Mesodermal cell (in vitro differentiated cells): Measurements from ENCODE around the gene METTL22.

Experiments used
- H3K27ac ChIP-seq: 2 replicates; pipeline ENCODE4 v1.7.0; 2013; ENCODE audit warnings: mild to moderate bottlenecking, low read depth, low read length, moderate library complexity; ENCODE audit not compliant: severe bottlenecking
- H3K36me3 ChIP-seq: 2 replicates; pipeline ENCODE4 v1.7.1; 2013; ENCODE audit warnings: mild to moderate bottlenecking, low read length, moderate library complexity; ENCODE audit not compliant: control insufficient read depth, insufficient read depth
- H3K4me1 ChIP-seq: one replicate; pipeline ENCODE4 v1.7.1; 2013; ENCODE audit warnings: mild to moderate bottlenecking, low read length; ENCODE audit not compliant: insufficient read depth, control insufficient read depth, poor library complexity, severe bottlenecking
- H3K4me3 ChIP-seq: 2 replicates; pipeline ENCODE4 v1.7.0; 2013; ENCODE audit warnings: low read length, control low read depth, mild to moderate bottlenecking; ENCODE audit not compliant: insufficient read depth, poor library complexity, severe bottlenecking; ENCODE audit errors: extremely low read depth
- H3K9me3 ChIP-seq: 2 replicates; pipeline ENCODE4 v1.7.1; 2013; ENCODE audit warnings: mild to moderate bottlenecking, low read length, moderate library complexity; ENCODE audit not compliant: control insufficient read depth
- WGBS, 2 experiments: methylation state at CpG; one replicate each; pipeline ENCODE4 v1.1.5; 2013; ENCODE audit warnings: missing lambda C conversion rate in 2 of 2; ENCODE audit not compliant: insufficient coverage in 2 of 2; 5-methylcytosine and 5-hydroxymethylcytosine counted together

METTL22 gene

GRCh38 chr16:8631818-8632465, 10.4 kb downstream of the METTL22 start:
- H3K4me3 ChIP-seq = no peak overlapping the region
- 71 to 74% methylated on average over 15 of the region's 15 CpGs for WGBS, 2 experiments
- peaks cover 77% of the 10 kb centered on the region for H3K36me3 ChIP-seq
- H3K27ac ChIP-seq = no peak overlapping the region
- H3K9me3 ChIP-seq = no peaks in the 10 kb centered on the region
- H3K4me1 ChIP-seq = no peaks in the 10 kb centered on the region

GRCh38 chr16:8632675-8633182, 11.2 kb downstream of the METTL22 start:
- WGBS, 2 experiments = 83 to 90% methylated on average over 3 to 5 of the region's 5 CpGs
- Histone ChIP-seq H3K4me1 (no peaks in the 10 kb centered on the region), H3K27ac (no peak overlapping the region), H3K36me3 (peaks cover 79% of the 10 kb centered on the region), H3K4me3 (no peak overlapping the region), H3K9me3 (no peaks in the 10 kb centered on the region)

GRCh38 chr16:8634991-8635736, 13.7 kb downstream of the METTL22 start:
- H3K27ac ChIP-seq = no peak overlapping the region
- H3K4me3 ChIP-seq = no peak overlapping the region
- peaks cover 80% of the 10 kb centered on the region for H3K36me3 ChIP-seq
- no peaks in the 10 kb centered on the region for H3K4me1 ChIP-seq
- H3K9me3 ChIP-seq = no peaks in the 10 kb centered on the region
- WGBS, 2 experiments = 77 to 81% methylated on average over 15 to 16 of the region's 18 CpGs

GRCh38 chr16:8639694-8640093, 18.2 kb downstream of the METTL22 start:
- Histone ChIP-seq H3K4me1 (no peaks in the 10 kb centered on the region), H3K27ac (no peak overlapping the region), H3K9me3 (no peaks in the 10 kb centered on the region), H3K4me3 (no peak overlapping the region), H3K36me3 (peaks cover 95% of the 10 kb centered on the region)
- WGBS, 2 experiments = 86 to 92% methylated on average over 8 to 10 of the region's 13 CpGs

GRCh38 chr16:8641671-8642070, 20.2 kb downstream of the METTL22 start:
- peaks cover 91% of the 10 kb centered on the region for H3K36me3 ChIP-seq
- no peak overlapping the region for H3K4me3 ChIP-seq
- H3K4me1 ChIP-seq = no peaks in the 10 kb centered on the region
- 76 to 89% methylated on average over 5 to 8 of the region's 9 CpGs for WGBS, 2 experiments
- no peak overlapping the region for H3K27ac ChIP-seq
- no peaks in the 10 kb centered on the region for H3K9me3 ChIP-seq

- H3K4me1 ChIP-seq = no peaks in the 10 kb centered on the region
- no peak overlapping the region for H3K27ac ChIP-seq
- no peaks in the 10 kb centered on the region for H3K9me3 ChIP-seq
- 90 to 91% methylated on average over 16 of the region's 16 CpGs for WGBS, 2 experiments
- peaks cover 91% of the 10 kb centered on the region for H3K36me3 ChIP-seq
- no peak overlapping the region for H3K4me3 ChIP-seq
Observed at GRCh38 chr16:8642146-8642545, 20.6 kb downstream of the METTL22 start.

- Histone ChIP-seq H3K9me3 (no peaks in the 10 kb centered on the region), H3K4me1 (no peaks in the 10 kb centered on the region), H3K4me3 (no peak overlapping the region), H3K36me3 (peaks cover 85% of the 10 kb centered on the region), H3K27ac (no peak overlapping the region)
- WGBS, 2 experiments = 93 to 96% methylated on average over 21 to 24 of the region's 29 CpGs
Observed at GRCh38 chr16:8644211-8645140, 23.0 kb downstream of the METTL22 start.

- Histone ChIP-seq H3K4me1 (no peaks in the 10 kb centered on the region), H3K36me3 (peaks cover 79% of the 10 kb centered on the region), H3K9me3 (no peaks in the 10 kb centered on the region), H3K27ac (no peak overlapping the region), H3K4me3 (no peak overlapping the region)
- 67 to 83% methylated on average over 4 to 9 of the region's 11 CpGs for WGBS, 2 experiments
Observed at GRCh38 chr16:8645141-8645521, 23.6 kb downstream of the METTL22 start.

GRCh38 chr16:8645831-8646230, 24.3 kb downstream of the METTL22 start:
- H3K27ac ChIP-seq = no peak overlapping the region
- WGBS, 2 experiments = 90 to 96% methylated on average over 13 of the region's 13 CpGs
- H3K4me3 ChIP-seq = no peak overlapping the region
- peaks cover 76% of the 10 kb centered on the region for H3K36me3 ChIP-seq
- no peaks in the 10 kb centered on the region for H3K4me1 ChIP-seq
- no peaks in the 10 kb centered on the region for H3K9me3 ChIP-seq

GRCh38 chr16:8646326-8647053, 25.0 kb downstream of the METTL22 start:
- WGBS, 2 experiments = 95 to 97% methylated on average over 12 to 13 of the region's 13 CpGs
- Histone ChIP-seq H3K36me3 (peaks cover 69% of the 10 kb centered on the region), H3K27ac (no peak overlapping the region), H3K4me1 (no peaks in the 10 kb centered on the region), H3K4me3 (no peak overlapping the region), H3K9me3 (no peaks in the 10 kb centered on the region)
